HG02588 (cell line): ENCODE results near the gene BASP1.
"Not testable (repeated sequence)": the region's sequence is repeated elsewhere in the genome, so short reads cannot be mapped to it uniquely, and the experiment has no call there.

Source experiments
- ATAC-seq: cut with Tn5 transposase; IDR thresholded peaks from one replicate; pipeline ENCODE4 v1.9.1; 2021; ENCODE audit warnings: mild to moderate bottlenecking, moderate library complexity; ENCODE audit not compliant: unreplicated experiment

The BASP1 gene

GRCh38 chr5:17311811-17312210 is 94.4 kb downstream of the BASP1 start:
- ATAC-seq, result not testable (repeated sequence)

GRCh38 chr5:17312358-17312757 is 94.9 kb downstream of the BASP1 start:
- no peak for ATAC-seq

- no peak for ATAC-seq
These were observed 97.6 kb downstream of the BASP1 start for GRCh38 chr5:17314907-17315471.

DNA sequence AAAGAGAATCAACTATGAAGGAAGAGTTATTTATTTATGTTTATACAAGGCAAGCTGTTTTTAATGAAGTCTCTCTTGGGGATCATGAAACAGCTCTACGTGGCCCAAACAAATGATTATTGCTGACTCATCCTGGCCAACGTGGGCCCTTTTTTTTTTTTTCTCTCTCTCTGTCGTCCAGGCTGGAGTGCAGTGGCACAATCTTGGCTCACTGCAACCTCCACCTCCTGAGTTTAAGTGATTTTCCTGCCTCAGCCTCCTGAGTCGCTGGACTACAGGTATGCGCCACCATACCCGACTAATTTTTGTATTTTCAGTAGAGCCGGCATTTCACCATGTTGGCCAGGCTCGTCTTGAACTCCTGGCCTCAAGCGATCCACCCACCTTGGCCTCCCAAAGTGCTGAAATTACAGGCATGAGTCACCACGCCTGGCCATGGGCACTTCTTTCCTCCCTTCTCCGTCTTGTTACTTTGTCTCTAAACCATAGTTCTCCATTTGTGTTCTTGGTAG is 98.3 kb downstream of the BASP1 start:
- ATAC-seq, result no peak

GRCh38 chr5:17316970-17317459 is 99.6 kb downstream of the BASP1 start:
- ATAC-seq, result peak; percentile 75

GRCh38 chr5:17317473-17317872 is 100.0 kb downstream of the BASP1 start:
- peak; percentile 45 for ATAC-seq

GRCh38 chr5:17319095-17319494 is 101.7 kb downstream of the BASP1 start:
- ATAC-seq, result not testable (repeated sequence)

DNA sequence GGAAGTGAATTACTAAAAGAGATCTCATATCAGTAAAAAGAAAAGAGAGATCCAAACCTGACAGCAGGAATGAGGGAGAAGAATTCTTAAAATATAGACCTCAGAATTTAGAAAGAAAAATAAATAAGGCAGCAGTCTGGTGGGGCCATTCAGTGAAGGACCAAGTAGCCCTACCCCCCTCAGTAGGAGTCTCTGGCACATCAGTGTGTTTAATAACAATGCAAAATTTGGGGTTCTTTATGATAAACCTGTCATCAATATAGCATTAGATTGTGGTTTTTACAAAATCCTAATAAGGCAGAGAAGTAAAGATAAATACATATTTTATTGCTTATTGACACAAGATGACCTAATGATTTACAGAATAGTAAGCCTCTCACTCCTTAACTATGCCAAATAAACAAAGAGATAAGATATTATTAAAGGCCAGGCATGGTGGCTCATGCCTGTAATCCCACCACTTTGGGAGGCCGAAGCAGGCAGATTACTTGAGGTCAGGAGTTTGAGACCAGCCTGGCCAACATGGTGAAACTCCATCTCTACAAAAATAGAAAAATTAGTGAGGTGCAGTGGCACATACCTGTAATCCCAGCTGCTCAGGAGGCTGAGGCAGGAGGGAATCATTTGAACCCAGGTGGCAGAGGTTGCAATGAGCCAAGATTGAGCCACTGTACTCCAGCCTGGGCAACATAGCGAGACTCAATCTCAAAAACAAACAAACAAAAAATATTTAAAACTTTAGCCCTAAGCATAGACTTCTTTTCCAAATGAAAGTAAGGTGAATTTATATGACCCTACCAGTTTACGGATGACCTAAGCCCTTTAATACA is 108.6 kb downstream of the BASP1 start:
- no peak for ATAC-seq
